ENCODE results near the gene NPFF. TPM values are rescaled to one million over a fixed set of nuclear protein-coding genes. Genes with fewer than 3 reads are reported as not detected.

Gene NPFF
- total and polyA plus RNA-seq, 10 of the 15 experiments (the other 5 are each of a cell fraction or from before 2014, with no cell fraction given): 0.21 to 0.69 (median 0.23) TPM; not detected in 7

GRCh38 chr12:53461059-53461458 lies 46.2 kb downstream of the NPFF start:
- ChIA-PET CTCF (interaction anchor here (0.6 kb wide), 1 partner anchor 16 kb away, joined by 3 read pairs; no protein-coding TSS in a partner anchor), SMC1A (ENCODE audit: uncharacterized antibody, unreplicated experiment) (interaction anchor here (0.9 to 1.0 kb wide), 2 partner anchors 9 to 14 kb away, joined by 3 to 4 read pairs; no protein-coding TSS in a partner anchor), RAD21 (ENCODE audit: unreplicated experiment) (no interaction called here), POLR2A (no interaction called here)
- no peak overlapping the region for H3K27ac ChIP-seq (ENCODE audit: control insufficient read depth, insufficient read depth)
- peaks cover 28 to 78% of the 10 kb centered on the region in 2 experiments for H3K36me3 ChIP-seq (ENCODE audit: control insufficient read depth in 2 of 2, insufficient read depth in 2 of 2, low read length in 1 of 2)
- no peak for DNase-seq (ENCODE audit: low read depth, low spot score)
- BruUV-seq (replicated peaks): no TSS peak
- H2AFZ ChIP-seq (ENCODE audit: control insufficient read depth, low read depth, low read length): no peak overlapping the region
- peaks cover 46% of the 10 kb centered on the region for H3K79me2 ChIP-seq (ENCODE audit: control insufficient read depth, insufficient read depth, low read length)
- FAIRE-seq: no peak
- in situ Hi-C loops (cut with MboI): no loop called here
- intact Hi-C loops (cut with micrococcal nuclease; ENCODE audit: unreplicated experiment): no loop called here
- WGBS (ENCODE audit: insufficient coverage, insufficient replicate concordance, low lambda C conversion rate, missing lambda C conversion rate): 92% methylated on average over 3 of the region's 3 CpGs
- H4K20me1 ChIP-seq (ENCODE audit: control insufficient read depth, insufficient read depth): peaks cover 21% of the 10 kb centered on the region
- H3K4me3 ChIP-seq: no peak overlapping the region
- H3K9ac ChIP-seq (ENCODE audit: control insufficient read depth, insufficient read depth, low read length): no peak overlapping the region
- 0 out of 2 replicates have a peak overlapping the region, but pooled peaks have one; percentile 9 for H3K4me2 ChIP-seq (ENCODE audit: control insufficient read depth, insufficient read depth)
- H3K9me3 ChIP-seq (replicated peaks; ENCODE audit: control insufficient read depth, insufficient read depth, low read length): no peaks in the 10 kb centered on the region
- ATAC-seq: no peak
- H3K27me3 ChIP-seq (replicated peaks in 1 of 2; ENCODE audit: control insufficient read depth in 2 of 2, insufficient read depth in 2 of 2, low read length in 1 of 2): no peaks in the 10 kb centered on the region
- peaks cover 4% of the 10 kb centered on the region for H3K4me1 ChIP-seq (ENCODE audit: control insufficient read depth, insufficient read depth, low read length)
- TF ChIP-seq MYB (IDR thresholded peaks at IDR 0.05; ENCODE audit: borderline replicate concordance, low read depth, low read length) (no peak), NFXL1 (IDR thresholded peaks at IDR 0.05; ENCODE audit: borderline replicate concordance) (no peak), HDAC6 (IDR thresholded peaks at IDR 0.05; ENCODE audit: unreplicated experiment) (no peak), IRF4 (IDR thresholded peaks at IDR 0.05; ENCODE audit: low read depth, low read length) (no peak), MEF2B (IDR thresholded peaks at IDR 0.05; ENCODE audit: partially characterized antibody, poor library complexity, severe bottlenecking) (no peak), POU2F2 (IDR thresholded peaks at IDR 0.05; ENCODE audit: borderline replicate concordance, low read depth, low read length) (no peak), POLR2AphosphoS5 (IDR thresholded peaks at IDR 0.05; ENCODE audit: low read length) (peak; percentile 52)

- no peak overlapping the region for H3K4me3 ChIP-seq
- FAIRE-seq: no peak
- TF ChIP-seq NFYB (IDR thresholded peaks at IDR 0.05; ENCODE audit: insufficient read depth, low read depth, low read length): no peak
- no peak overlapping the region for H3K9ac ChIP-seq (ENCODE audit: control insufficient read depth, insufficient read depth, low read length)
- ChIA-PET POLR2A (interaction anchor here (0.7 to 0.8 kb wide), 2 partner anchors 16 to 39 kb away, joined by 3 to 6 read pairs; no protein-coding TSS in a partner anchor), CTCF (interaction anchor here (0.5 to 1.4 kb wide), 4 partner anchors 13 to 107 kb away, joined by 3 to 5 read pairs (median 4); no protein-coding TSS in a partner anchor), RAD21 (ENCODE audit: unreplicated experiment) (no interaction called here), SMC1A (ENCODE audit: uncharacterized antibody, unreplicated experiment) (no interaction called here)
- no peak for ATAC-seq
- H3K36me3 ChIP-seq (ENCODE audit: control insufficient read depth in 2 of 2, insufficient read depth in 2 of 2, low read length in 1 of 2): peaks cover 21 to 87% of the 10 kb centered on the region in 2 experiments
- 72% methylated on average over 4 of the region's 4 CpGs for WGBS (ENCODE audit: insufficient coverage, insufficient replicate concordance, low lambda C conversion rate, missing lambda C conversion rate)
- peaks cover 22% of the 10 kb centered on the region for H4K20me1 ChIP-seq (ENCODE audit: control insufficient read depth, insufficient read depth)
- no peak overlapping the region for H2AFZ ChIP-seq (ENCODE audit: control insufficient read depth, low read depth, low read length)
- H3K27me3 ChIP-seq (replicated peaks in 1 of 2; ENCODE audit: control insufficient read depth in 2 of 2, insufficient read depth in 2 of 2, low read length in 1 of 2): no peaks in the 10 kb centered on the region
- no peak overlapping the region for H3K27ac ChIP-seq (ENCODE audit: control insufficient read depth, insufficient read depth)
- no peaks in the 10 kb centered on the region for H3K9me3 ChIP-seq (replicated peaks; ENCODE audit: control insufficient read depth, insufficient read depth, low read length)
- H3K4me1 ChIP-seq (ENCODE audit: control insufficient read depth, insufficient read depth, low read length): peaks cover 6% of the 10 kb centered on the region
- intact Hi-C loops (cut with micrococcal nuclease; ENCODE audit: unreplicated experiment) (no loop called here), in situ Hi-C loops (cut with MboI) (no loop called here)
- H3K4me2 ChIP-seq (ENCODE audit: control insufficient read depth, insufficient read depth): 0 out of 2 replicates have a peak overlapping the region, but pooled peaks have one; percentile 17
- DNase-seq (ENCODE audit: low read depth, low spot score): no peak
- H3K79me2 ChIP-seq (ENCODE audit: control insufficient read depth, insufficient read depth, low read length): peaks cover 64% of the 10 kb centered on the region
- BruUV-seq (replicated peaks): no TSS peak
These were observed 48.2 kb downstream of the NPFF start for GRCh38 chr12:53459097-53459496.

Small RNAs within 50 kb of the gene (small RNA-seq; reads per million reads assigned to genes)
- gene AC023509.3: not detected

Other genes starting within 250 kb of the NPFF start
Only the 7 nearest of the 15 such genes appear.
- gene SP1, start 127.3 kb downstream of the NPFF start, total RNA-seq (2014; rRNA removed): 27.0 and 29.7 TPM in 2 replicates
- 31.8 and 32.7 TPM in 2 replicates for gene SP1, start 127.3 kb downstream of the NPFF start, total RNA-seq (2014; rRNA removed; fragmentation: Illumina TruSeq; extraction: Trizol)
- 46.7 and 49.0 TPM in 2 replicates for gene SP1, start 127.3 kb downstream of the NPFF start, total RNA-seq (2021)
- gene SP1, start 127.3 kb downstream of the NPFF start, polyA plus RNA-seq (2011; rRNA removed): 43.9 and 52.0 TPM in 2 replicates
- 33.5 and 35.6 TPM in 2 replicates for gene SP1, start 127.3 kb downstream of the NPFF start, polyA plus RNA-seq (2014; fragmentation: Illumina TruSeq; extraction: Trizol)
- 1 to 10 TPM; 4.0 to 7.3 TPM for gene SP1, start 127.3 kb downstream of the NPFF start, polyA plus RNA-seq (2014; fragmentation: Nextera tagmentation; extraction: Ambion mirVana)
- 22.4 and 23.4 TPM in 2 replicates for gene SP1, start 127.3 kb downstream of the NPFF start, polyA plus RNA-seq (2014; rRNA removed)
- 1 to 10 TPM; 3.3 to 3.7 TPM for gene SP1, start 127.3 kb downstream of the NPFF start, polyA plus RNA-seq (2016; fragmentation: Nextera tagmentation; extraction: Ambion mirVana)
- not detected in 2 replicates for gene AMHR2, start 83.6 kb downstream of the NPFF start, total RNA-seq (2014; rRNA removed)
- not detected in 2 replicates for gene AMHR2, start 83.6 kb downstream of the NPFF start, total RNA-seq (2014; rRNA removed; fragmentation: Illumina TruSeq; extraction: Trizol)
- gene AMHR2, start 83.6 kb downstream of the NPFF start, total RNA-seq (2021): 0.13 TPM in 1 of 2 replicates, not detected in the other
- gene AMHR2, start 83.6 kb downstream of the NPFF start, polyA plus RNA-seq (2011; rRNA removed): not detected in 2 replicates
- not detected in 2 replicates for gene AMHR2, start 83.6 kb downstream of the NPFF start, polyA plus RNA-seq (2014; fragmentation: Illumina TruSeq; extraction: Trizol)
- gene AMHR2, start 83.6 kb downstream of the NPFF start, polyA plus RNA-seq (2014; fragmentation: Nextera tagmentation; extraction: Ambion mirVana): under 1 TPM in 1 of 2 experiments, not detected in 1; 0.06 TPM
- not detected in 2 replicates for gene AMHR2, start 83.6 kb downstream of the NPFF start, polyA plus RNA-seq (2014; rRNA removed)
- gene AMHR2, start 83.6 kb downstream of the NPFF start, polyA plus RNA-seq (2016; fragmentation: Nextera tagmentation; extraction: Ambion mirVana): not detected
- gene PRR13, start 65.8 kb downstream of the NPFF start, total RNA-seq (2014; rRNA removed): 94.2 and 112 TPM in 2 replicates
- 126 and 133 TPM in 2 replicates for gene PRR13, start 65.8 kb downstream of the NPFF start, total RNA-seq (2014; rRNA removed; fragmentation: Illumina TruSeq; extraction: Trizol)
- gene PRR13, start 65.8 kb downstream of the NPFF start, total RNA-seq (2021): 214 and 224 TPM in 2 replicates
- 111 and 116 TPM in 2 replicates for gene PRR13, start 65.8 kb downstream of the NPFF start, polyA plus RNA-seq (2011; rRNA removed)
- gene PRR13, start 65.8 kb downstream of the NPFF start, polyA plus RNA-seq (2014; fragmentation: Illumina TruSeq; extraction: Trizol): 271 and 372 TPM in 2 replicates
- gene PRR13, start 65.8 kb downstream of the NPFF start, polyA plus RNA-seq (2014; fragmentation: Nextera tagmentation; extraction: Ambion mirVana): 100 to 1,000 TPM; 339 to 381 TPM
- gene PRR13, start 65.8 kb downstream of the NPFF start, polyA plus RNA-seq (2014; rRNA removed): 195 TPM in 2 replicates
- 100 to 1,000 TPM; 451 to 462 TPM for gene PRR13, start 65.8 kb downstream of the NPFF start, polyA plus RNA-seq (2016; fragmentation: Nextera tagmentation; extraction: Ambion mirVana)
- gene PCBP2, start 55.4 kb downstream of the NPFF start, total RNA-seq (2014; rRNA removed): 155 and 164 TPM in 2 replicates
- gene PCBP2, start 55.4 kb downstream of the NPFF start, total RNA-seq (2014; rRNA removed; fragmentation: Illumina TruSeq; extraction: Trizol): 162 and 177 TPM in 2 replicates
- gene PCBP2, start 55.4 kb downstream of the NPFF start, total RNA-seq (2021): 803 and 817 TPM in 2 replicates
- 276 and 336 TPM in 2 replicates for gene PCBP2, start 55.4 kb downstream of the NPFF start, polyA plus RNA-seq (2011; rRNA removed)
- 629 and 689 TPM in 2 replicates for gene PCBP2, start 55.4 kb downstream of the NPFF start, polyA plus RNA-seq (2014; fragmentation: Illumina TruSeq; extraction: Trizol)
- 100 to 1,000 TPM; 318 to 348 TPM for gene PCBP2, start 55.4 kb downstream of the NPFF start, polyA plus RNA-seq (2014; fragmentation: Nextera tagmentation; extraction: Ambion mirVana)
- 337 and 342 TPM in 2 replicates for gene PCBP2, start 55.4 kb downstream of the NPFF start, polyA plus RNA-seq (2014; rRNA removed)
- 100 to 1,000 TPM; 109 to 127 TPM for gene PCBP2, start 55.4 kb downstream of the NPFF start, polyA plus RNA-seq (2016; fragmentation: Nextera tagmentation; extraction: Ambion mirVana)
- 8.5 and 10.1 TPM in 2 replicates for gene MAP3K12, start 8.0 kb downstream of the NPFF start, total RNA-seq (2014; rRNA removed)
- 4.8 and 5.2 TPM in 2 replicates for gene MAP3K12, start 8.0 kb downstream of the NPFF start, total RNA-seq (2014; rRNA removed; fragmentation: Illumina TruSeq; extraction: Trizol)
- 9.4 and 10.4 TPM in 2 replicates for gene MAP3K12, start 8.0 kb downstream of the NPFF start, total RNA-seq (2021)
- 8.7 and 14.9 TPM in 2 replicates for gene MAP3K12, start 8.0 kb downstream of the NPFF start, polyA plus RNA-seq (2011; rRNA removed)
- 6.1 and 9.4 TPM in 2 replicates for gene MAP3K12, start 8.0 kb downstream of the NPFF start, polyA plus RNA-seq (2014; fragmentation: Illumina TruSeq; extraction: Trizol)
- gene MAP3K12, start 8.0 kb downstream of the NPFF start, polyA plus RNA-seq (2014; fragmentation: Nextera tagmentation; extraction: Ambion mirVana): 1 to 10 TPM in 1 of 2 experiments, under 1 TPM in 1; 0.45 to 1.2 TPM
- 13.6 and 14.1 TPM in 2 replicates for gene MAP3K12, start 8.0 kb downstream of the NPFF start, polyA plus RNA-seq (2014; rRNA removed)
- 1 to 10 TPM; 4.2 to 4.6 TPM for gene MAP3K12, start 8.0 kb downstream of the NPFF start, polyA plus RNA-seq (2016; fragmentation: Nextera tagmentation; extraction: Ambion mirVana)
- 46.1 and 47.1 TPM in 2 replicates for gene TARBP2, start 6.2 kb downstream of the NPFF start, total RNA-seq (2014; rRNA removed)
- gene TARBP2, start 6.2 kb downstream of the NPFF start, total RNA-seq (2014; rRNA removed; fragmentation: Illumina TruSeq; extraction: Trizol): 21.4 and 26.1 TPM in 2 replicates
- 42.4 and 43.2 TPM in 2 replicates for gene TARBP2, start 6.2 kb downstream of the NPFF start, total RNA-seq (2021)
- 18.3 and 30.4 TPM in 2 replicates for gene TARBP2, start 6.2 kb downstream of the NPFF start, polyA plus RNA-seq (2011; rRNA removed)
- 13.6 and 22.1 TPM in 2 replicates for gene TARBP2, start 6.2 kb downstream of the NPFF start, polyA plus RNA-seq (2014; fragmentation: Illumina TruSeq; extraction: Trizol)
- gene TARBP2, start 6.2 kb downstream of the NPFF start, polyA plus RNA-seq (2014; fragmentation: Nextera tagmentation; extraction: Ambion mirVana): 1 to 10 TPM; 5.5 to 9.4 TPM
- gene TARBP2, start 6.2 kb downstream of the NPFF start, polyA plus RNA-seq (2014; rRNA removed): 44.2 and 54.0 TPM in 2 replicates
- 10 to 100 TPM; 58.7 to 60.1 TPM for gene TARBP2, start 6.2 kb downstream of the NPFF start, polyA plus RNA-seq (2016; fragmentation: Nextera tagmentation; extraction: Ambion mirVana)
- gene ATF7, start 118.9 kb upstream of the NPFF start, total RNA-seq (2014; rRNA removed): 9.1 and 11.4 TPM in 2 replicates
- 14.6 and 16.1 TPM in 2 replicates for gene ATF7, start 118.9 kb upstream of the NPFF start, total RNA-seq (2014; rRNA removed; fragmentation: Illumina TruSeq; extraction: Trizol)
- gene ATF7, start 118.9 kb upstream of the NPFF start, total RNA-seq (2021): 21.5 and 23.6 TPM in 2 replicates
- 14.5 and 16.4 TPM in 2 replicates for gene ATF7, start 118.9 kb upstream of the NPFF start, polyA plus RNA-seq (2011; rRNA removed)
- 21.9 and 26.4 TPM in 2 replicates for gene ATF7, start 118.9 kb upstream of the NPFF start, polyA plus RNA-seq (2014; fragmentation: Illumina TruSeq; extraction: Trizol)
- 10 to 100 TPM; 21.8 to 26.8 TPM for gene ATF7, start 118.9 kb upstream of the NPFF start, polyA plus RNA-seq (2014; fragmentation: Nextera tagmentation; extraction: Ambion mirVana)
- 14.1 and 17.2 TPM in 2 replicates for gene ATF7, start 118.9 kb upstream of the NPFF start, polyA plus RNA-seq (2014; rRNA removed)
- 10 to 100 TPM; 30.2 to 30.7 TPM for gene ATF7, start 118.9 kb upstream of the NPFF start, polyA plus RNA-seq (2016; fragmentation: Nextera tagmentation; extraction: Ambion mirVana)

Measured in GM12878 (cell line).